WERI-Rb-1 (cell line): ENCODE results near the gene VSIR.

Experiments used
- DNase-seq: peaks from one replicate; pipeline ENCODE4 v3.0.0-alpha.2; 2020
- H3K27ac ChIP-seq: fragments of 250-450 bp; sonication (Bioruptor Pico); 2 replicates; pipeline ENCODE4 v1.5.1; 2020; ENCODE audit warnings: mild to moderate bottlenecking, moderate library complexity
- H3K27me3 ChIP-seq: fragments of 250-450 bp; sonication (Bioruptor Pico); 2 replicates; pipeline ENCODE4 v1.5.1; 2021; ENCODE audit warnings: mild to moderate bottlenecking, low read depth, moderate library complexity; ENCODE audit not compliant: insufficient read depth, severe bottlenecking
- H3K36me3 ChIP-seq: fragments of 250-450 bp; sonication (Bioruptor Pico); 2 replicates; pipeline ENCODE4 v1.5.1; 2020; ENCODE audit warnings: mild to moderate bottlenecking, moderate library complexity
- H3K4me3 ChIP-seq: 2 replicates; pipeline ENCODE4 v1.5.1; 2011; ENCODE audit warnings: low read depth, mild to moderate bottlenecking, control low read depth, low read length
- H3K9me3 ChIP-seq: fragments of 250-450 bp; sonication (Bioruptor Pico); 2 replicates; pipeline ENCODE4 v1.5.1; 2021; ENCODE audit warnings: mild to moderate bottlenecking, moderate library complexity; ENCODE audit not compliant: severe bottlenecking
- CTCF ChIP-seq: IDR thresholded peaks from 2 replicates; pipeline ENCODE4 v1.5.1; 2011; ENCODE audit warnings: low read depth, mild to moderate bottlenecking, control low read depth, inconsistent platforms, low read length

VSIR gene

GRCh38 chr10:71814922-71815411 lies 41.6 kb upstream of the VSIR start:
- peak; percentile 40 for TF ChIP-seq CTCF
- Histone ChIP-seq H3K4me3 (no peak overlapping the region), H3K36me3 (peaks cover 90% of the 10 kb centered on the region), H3K9me3 (no peaks in the 10 kb centered on the region), H3K27me3 (no peaks in the 10 kb centered on the region), H3K27ac (no peak overlapping the region)
- DNase-seq: no peak

GRCh38 chr10:71812913-71813590 lies 39.7 kb upstream of the VSIR start:
- no peak for DNase-seq
- no peaks in the 10 kb centered on the region for H3K9me3 ChIP-seq
- peaks cover 79% of the 10 kb centered on the region for H3K36me3 ChIP-seq
- no peak overlapping the region for H3K4me3 ChIP-seq
- H3K27ac ChIP-seq: no peak overlapping the region
- H3K27me3 ChIP-seq: no peaks in the 10 kb centered on the region
- TF ChIP-seq CTCF: no peak

- peaks cover 77% of the 10 kb centered on the region for H3K36me3 ChIP-seq
- no peaks in the 10 kb centered on the region for H3K27me3 ChIP-seq
- no peak overlapping the region for H3K4me3 ChIP-seq
- peak; percentile 88 for TF ChIP-seq CTCF
- DNase-seq: peak; percentile 70
- H3K9me3 ChIP-seq: no peaks in the 10 kb centered on the region
- H3K27ac ChIP-seq: 0 out of 2 replicates have a peak overlapping the region, but pooled peaks have one; percentile 33
Observed at GRCh38 chr10:71812016-71812912, 38.9 kb upstream of the VSIR start.

- TF ChIP-seq CTCF: no peak
- H3K27me3 ChIP-seq: no peaks in the 10 kb centered on the region
- H3K27ac ChIP-seq: 0 out of 2 replicates have a peak overlapping the region, but pooled peaks have one; percentile 12
- DNase-seq: no peak
- H3K36me3 ChIP-seq: peaks cover 74% of the 10 kb centered on the region
- H3K9me3 ChIP-seq: no peaks in the 10 kb centered on the region
- H3K4me3 ChIP-seq: no peak overlapping the region
Observed at GRCh38 chr10:71811351-71811750, 38.0 kb upstream of the VSIR start.

- Histone ChIP-seq H3K27me3 (no peaks in the 10 kb centered on the region), H3K9me3 (no peaks in the 10 kb centered on the region), H3K36me3 (peaks cover 65% of the 10 kb centered on the region), H3K4me3 (no peak overlapping the region), H3K27ac (no peak overlapping the region)
- DNase-seq: no peak
- no peak for TF ChIP-seq CTCF
Observed at GRCh38 chr10:71810048-71810750, 36.9 kb upstream of the VSIR start.
